ENCODE measurements around the gene SURF6.

DNA sequence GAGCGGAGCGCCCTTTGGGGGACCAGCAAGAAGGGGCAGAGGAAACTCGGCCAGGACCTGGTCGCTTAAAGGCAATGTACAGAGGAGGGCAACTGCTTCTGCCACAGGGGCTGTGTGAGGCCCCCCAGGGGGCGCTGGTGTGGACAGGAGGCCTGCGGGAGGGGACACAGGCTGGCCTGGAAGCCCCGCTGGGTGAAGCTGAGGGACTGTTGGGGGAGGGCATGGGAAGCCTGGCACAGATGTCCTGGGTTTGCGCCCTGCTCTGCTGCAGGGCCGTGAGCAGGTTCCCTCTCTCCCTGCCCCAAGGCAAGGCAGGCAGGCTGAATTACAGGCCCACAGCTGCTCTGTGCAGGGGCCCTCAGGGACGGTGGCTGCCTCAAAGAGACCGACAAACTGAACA is 6.6 kb upstream of the SURF6 start:
- TF ChIP-seq, protein P1, sequence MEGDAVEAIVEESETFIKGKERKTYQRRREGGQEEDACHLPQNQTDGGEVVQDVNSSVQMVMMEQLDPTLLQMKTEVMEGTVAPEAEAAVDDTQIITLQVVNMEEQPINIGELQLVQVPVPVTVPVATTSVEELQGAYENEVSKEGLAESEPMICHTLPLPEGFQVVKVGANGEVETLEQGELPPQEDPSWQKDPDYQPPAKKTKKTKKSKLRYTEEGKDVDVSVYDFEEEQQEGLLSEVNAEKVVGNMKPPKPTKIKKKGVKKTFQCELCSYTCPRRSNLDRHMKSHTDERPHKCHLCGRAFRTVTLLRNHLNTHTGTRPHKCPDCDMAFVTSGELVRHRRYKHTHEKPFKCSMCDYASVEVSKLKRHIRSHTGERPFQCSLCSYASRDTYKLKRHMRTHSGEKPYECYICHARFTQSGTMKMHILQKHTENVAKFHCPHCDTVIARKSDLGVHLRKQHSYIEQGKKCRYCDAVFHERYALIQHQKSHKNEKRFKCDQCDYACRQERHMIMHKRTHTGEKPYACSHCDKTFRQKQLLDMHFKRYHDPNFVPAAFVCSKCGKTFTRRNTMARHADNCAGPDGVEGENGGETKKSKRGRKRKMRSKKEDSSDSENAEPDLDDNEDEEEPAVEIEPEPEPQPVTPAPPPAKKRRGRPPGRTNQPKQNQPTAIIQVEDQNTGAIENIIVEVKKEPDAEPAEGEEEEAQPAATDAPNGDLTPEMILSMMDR (IDR thresholded peaks at IDR 0.05), result peak; percentile 44
- TF ChIP-seq, protein P2, sequence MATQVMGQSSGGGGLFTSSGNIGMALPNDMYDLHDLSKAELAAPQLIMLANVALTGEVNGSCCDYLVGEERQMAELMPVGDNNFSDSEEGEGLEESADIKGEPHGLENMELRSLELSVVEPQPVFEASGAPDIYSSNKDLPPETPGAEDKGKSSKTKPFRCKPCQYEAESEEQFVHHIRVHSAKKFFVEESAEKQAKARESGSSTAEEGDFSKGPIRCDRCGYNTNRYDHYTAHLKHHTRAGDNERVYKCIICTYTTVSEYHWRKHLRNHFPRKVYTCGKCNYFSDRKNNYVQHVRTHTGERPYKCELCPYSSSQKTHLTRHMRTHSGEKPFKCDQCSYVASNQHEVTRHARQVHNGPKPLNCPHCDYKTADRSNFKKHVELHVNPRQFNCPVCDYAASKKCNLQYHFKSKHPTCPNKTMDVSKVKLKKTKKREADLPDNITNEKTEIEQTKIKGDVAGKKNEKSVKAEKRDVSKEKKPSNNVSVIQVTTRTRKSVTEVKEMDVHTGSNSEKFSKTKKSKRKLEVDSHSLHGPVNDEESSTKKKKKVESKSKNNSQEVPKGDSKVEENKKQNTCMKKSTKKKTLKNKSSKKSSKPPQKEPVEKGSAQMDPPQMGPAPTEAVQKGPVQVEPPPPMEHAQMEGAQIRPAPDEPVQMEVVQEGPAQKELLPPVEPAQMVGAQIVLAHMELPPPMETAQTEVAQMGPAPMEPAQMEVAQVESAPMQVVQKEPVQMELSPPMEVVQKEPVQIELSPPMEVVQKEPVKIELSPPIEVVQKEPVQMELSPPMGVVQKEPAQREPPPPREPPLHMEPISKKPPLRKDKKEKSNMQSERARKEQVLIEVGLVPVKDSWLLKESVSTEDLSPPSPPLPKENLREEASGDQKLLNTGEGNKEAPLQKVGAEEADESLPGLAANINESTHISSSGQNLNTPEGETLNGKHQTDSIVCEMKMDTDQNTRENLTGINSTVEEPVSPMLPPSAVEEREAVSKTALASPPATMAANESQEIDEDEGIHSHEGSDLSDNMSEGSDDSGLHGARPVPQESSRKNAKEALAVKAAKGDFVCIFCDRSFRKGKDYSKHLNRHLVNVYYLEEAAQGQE (IDR thresholded peaks at IDR 0.05; ENCODE audit: insufficient read depth in 1 of 2, low read depth in 2 of 2, low read length in 1 of 2), result no peak
